T-helper 17 cell (primary cell): ENCODE results near the gene MYL1. TPM values are rescaled to one million over a fixed set of nuclear protein-coding genes. Genes with fewer than 3 reads are reported as not detected.

Experiments
- ATAC-seq: fragments of 150-1000 bp; cut with Tn5 transposase; 2 replicates; pipeline ENCODE4 v1.10.0; 2021; ENCODE audit warnings: mild to moderate bottlenecking, moderate library complexity
- DNase-seq, 3 donors: peaks; one replicate each; pipeline versions ENCODE4 v3.0.0 to v3.0.0-alpha.2; 2020 to 2021
- H3K9me3 ChIP-seq: one replicate; pipeline ENCODE4 v1.7.0; 2013; ENCODE audit warnings: low read length, mild to moderate bottlenecking; ENCODE audit not compliant: control insufficient read depth, poor library complexity, severe bottlenecking
- H3K27ac Mint-ChIP-seq: one replicate; pipeline ENCODE4 v1.8.0; 2022; ENCODE audit warnings: mild to moderate bottlenecking, moderate library complexity, mixed read lengths
- H3K27me3 Mint-ChIP-seq: one replicate; pipeline ENCODE4 v1.8.0; 2022; ENCODE audit warnings: mixed read lengths
- H3K36me3 Mint-ChIP-seq: one replicate; pipeline ENCODE4 v1.8.0; 2022; ENCODE audit warnings: low read depth, mixed read lengths
- H3K4me1 Mint-ChIP-seq: one replicate; pipeline ENCODE4 v1.8.0; 2022; ENCODE audit warnings: mild to moderate bottlenecking, mixed read lengths
- H3K4me3 Mint-ChIP-seq: one replicate; pipeline ENCODE4 v1.8.0; 2022; ENCODE audit warnings: mild to moderate bottlenecking, moderate library complexity, mixed read lengths
- total RNA-seq, 4 donors: library from RNA in 2 of 4; stranded (reverse) in 2 of 4; gene quantifications; one replicate each; pipeline ENCODE4 v1.2.3 and lab custom pipeline; 2022 to 2026

The MYL1 gene
- total RNA-seq, 2 donors from 2014 or later: not detected

DNA sequence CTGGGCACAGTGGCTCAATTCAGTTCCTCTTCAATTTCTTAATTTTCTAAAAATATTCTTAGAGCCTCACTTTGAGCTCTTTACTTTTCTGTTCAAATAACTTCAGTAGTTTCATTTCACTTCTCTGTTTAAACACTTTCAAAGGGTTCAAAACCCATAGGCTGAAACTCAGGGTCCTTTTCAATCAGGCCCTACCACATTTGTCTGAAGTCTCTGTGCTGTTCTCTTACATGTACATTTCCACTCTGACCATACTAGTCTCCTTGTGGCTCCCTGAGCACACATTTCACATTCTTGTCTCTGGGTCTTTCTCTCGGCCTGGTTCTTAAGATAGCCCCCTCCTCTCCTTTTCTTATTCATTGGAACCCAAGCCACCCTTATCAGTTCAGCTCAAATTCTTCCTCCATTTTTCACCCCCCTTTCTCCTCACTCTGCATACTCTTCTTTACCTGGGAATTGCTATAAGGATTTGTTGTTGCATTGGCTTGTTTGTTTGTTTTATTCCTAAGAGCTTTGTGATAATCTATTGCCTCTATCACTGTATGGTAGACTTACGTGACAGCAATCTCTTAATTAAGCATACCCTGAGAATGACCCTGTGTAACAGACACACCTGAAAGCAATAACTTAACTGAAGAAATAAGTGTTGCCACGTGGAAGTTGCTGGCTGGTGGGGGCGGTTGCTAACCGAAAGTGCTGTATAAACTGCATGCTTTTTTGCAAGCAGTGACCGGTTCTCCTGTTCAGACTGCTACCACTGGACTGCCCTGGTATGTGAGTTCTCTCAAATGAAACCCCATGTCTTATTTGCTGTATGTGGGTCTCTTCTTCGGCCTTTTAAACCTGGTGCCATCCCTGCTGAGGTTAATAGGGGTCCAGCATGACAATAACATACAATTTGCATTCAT lies 62.0 kb downstream of the MYL1 start:
- no peak for ATAC-seq
- no peaks in the 10 kb centered on the region for H3K4me1 Mint-ChIP-seq
- no peaks in the 10 kb centered on the region for H3K36me3 Mint-ChIP-seq
- no peak overlapping the region for H3K4me3 Mint-ChIP-seq
- no peak overlapping the region for H3K27ac Mint-ChIP-seq
- no peak for DNase-seq
- no peaks in the 10 kb centered on the region for H3K9me3 ChIP-seq
- H3K27me3 Mint-ChIP-seq: peaks cover 5% of the 10 kb centered on the region

- no peak for ATAC-seq
- H3K9me3 ChIP-seq: no peaks in the 10 kb centered on the region
- Mint-ChIP-seq H3K27me3 (peaks cover 5% of the 10 kb centered on the region), H3K27ac (no peak overlapping the region), H3K4me3 (no peak overlapping the region), H3K36me3 (no peaks in the 10 kb centered on the region), H3K4me1 (no peaks in the 10 kb centered on the region)
- no peak for DNase-seq
Measured at GRCh38 chr2:210250622-210251021, 64.4 kb downstream of the MYL1 start.

Other genes with a start within 250 kb of the MYL1 start
- gene KANSL1L, start 143.8 kb downstream of the MYL1 start, total RNA-seq: 1 to 10 TPM; 3.4 to 5.6 TPM
- not detected for gene ACADL, start 89.7 kb downstream of the MYL1 start, total RNA-seq
- 10 to 100 TPM; 19.0 to 24.1 TPM for gene LANCL1, start 161.6 kb upstream of the MYL1 start, total RNA-seq
- under 1 TPM; 0.63 to 0.67 TPM for gene CPS1, start 241.4 kb upstream of the MYL1 start, total RNA-seq